Activated CD4-positive, alpha-beta T cell treated with anti-CD3 and anti-CD28 coated beads for 1 hour (primary cell): ENCODE data around the gene NUDT16L1.

Source experiments
- DNase-seq: peaks from one replicate; pipeline ENCODE4 v3.0.0-alpha.2; 2020

Gene NUDT16L1

DNA sequence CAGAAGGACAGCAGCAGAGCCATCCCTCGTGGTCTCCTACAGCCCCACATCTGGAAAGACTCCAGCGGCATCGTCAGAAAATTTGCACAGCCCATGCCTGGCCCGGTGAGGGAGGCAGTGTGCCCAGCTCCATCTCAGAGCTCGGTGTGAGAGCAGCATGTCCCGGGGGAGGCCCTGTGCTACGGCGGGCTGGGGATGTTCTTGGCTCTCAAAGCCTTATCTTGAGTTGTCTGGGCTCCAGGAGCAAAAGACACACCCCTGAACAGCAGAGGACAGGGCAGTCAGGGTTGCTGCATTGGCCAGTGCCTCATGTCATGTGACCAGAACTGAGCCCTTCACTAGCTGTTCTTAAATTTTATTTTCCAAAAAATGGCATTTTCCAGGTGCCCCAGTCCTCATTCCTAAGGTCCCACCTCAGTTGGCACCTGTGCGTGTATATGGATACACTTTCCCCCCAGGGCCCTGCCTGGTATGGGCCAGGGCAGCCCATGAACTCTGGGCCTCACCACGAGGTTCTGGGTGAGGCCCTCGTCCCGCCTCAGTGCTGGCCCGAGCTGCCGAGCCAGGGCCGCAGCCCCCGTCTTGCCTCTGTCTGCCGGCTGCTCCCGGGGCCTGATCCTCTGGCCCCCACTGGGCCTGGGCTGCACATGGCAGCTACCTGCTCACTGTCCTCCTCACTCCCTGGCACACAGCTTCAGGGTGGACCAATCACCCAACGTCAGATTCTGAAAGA lies 3.0 kb downstream of the NUDT16L1 start:
- no peak for DNase-seq

GRCh38 chr16:4696905-4697847 lies 3.8 kb downstream of the NUDT16L1 start:
- DNase-seq: no peak

- no peak for DNase-seq
Observed at GRCh38 chr16:4697848-4698291, 4.5 kb downstream of the NUDT16L1 start.

DNA sequence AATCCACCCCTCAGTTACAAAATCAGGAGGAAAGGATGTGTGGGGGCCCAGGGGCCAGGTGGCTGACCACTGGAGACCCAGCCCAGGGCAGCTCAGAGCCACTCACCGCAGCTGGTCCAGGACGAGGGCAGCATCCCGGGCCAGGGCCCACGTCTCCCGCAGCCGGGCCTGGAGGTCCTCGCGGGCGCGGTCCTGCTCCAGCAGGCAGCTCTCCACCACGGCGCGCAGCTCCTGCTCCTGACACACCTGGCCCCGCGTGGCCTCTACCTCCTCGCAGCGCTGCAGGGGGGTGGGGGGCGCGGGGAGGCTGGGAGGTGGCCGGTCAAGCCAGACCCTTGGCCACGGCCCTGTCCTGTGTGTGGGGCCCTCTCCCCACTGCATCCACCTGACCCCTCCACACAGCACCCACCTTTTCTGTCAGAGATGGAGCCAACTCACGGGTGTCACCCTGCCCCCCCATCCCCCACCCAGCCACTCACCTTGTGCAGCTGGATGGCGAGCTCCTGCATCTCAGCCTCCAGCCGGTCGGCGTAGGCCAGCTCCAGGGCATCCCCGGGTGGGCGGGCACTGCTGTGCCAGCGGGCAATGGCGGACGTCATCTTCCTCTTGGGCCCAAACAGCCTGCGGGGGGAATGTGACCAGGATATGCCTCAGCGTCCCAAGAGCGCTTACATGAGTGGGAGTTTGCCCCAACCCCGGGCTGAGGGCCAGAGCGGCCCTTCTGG lies 5.1 kb downstream of the NUDT16L1 start:
- DNase-seq: no peak

DNA sequence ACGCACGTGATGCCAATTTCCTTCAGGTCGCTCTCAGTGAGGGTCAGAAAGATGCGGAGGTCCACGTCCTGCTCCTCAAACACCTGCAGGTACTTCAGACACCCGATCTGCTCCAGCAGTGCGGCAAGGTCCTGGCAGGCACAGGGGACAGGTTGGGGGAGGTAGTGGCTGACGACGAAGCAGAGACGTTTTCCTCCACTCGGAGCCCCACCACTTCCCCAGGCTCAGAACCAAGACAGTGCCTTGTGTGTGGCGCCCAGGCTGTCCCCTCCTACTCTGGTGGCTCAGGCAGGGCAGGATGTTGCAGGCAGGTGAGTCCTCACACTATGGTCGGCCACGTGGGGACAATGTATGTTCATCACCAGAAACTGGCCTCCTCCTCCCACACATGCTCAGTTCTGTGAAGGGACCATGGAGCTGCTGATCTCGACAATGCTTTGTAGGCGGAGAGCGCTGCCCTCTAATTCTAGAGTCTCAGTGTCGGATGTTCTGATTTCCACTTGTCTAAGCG lies 5.7 kb downstream of the NUDT16L1 start:
- no peak for DNase-seq

GRCh38 chr16:4700380-4700996 lies 7.1 kb downstream of the NUDT16L1 start:
- no peak for DNase-seq

- no peak for DNase-seq
Observed at GRCh38 chr16:4700997-4701743, 7.8 kb downstream of the NUDT16L1 start.

- DNase-seq: no peak
Observed at GRCh38 chr16:4701791-4702465, 8.6 kb downstream of the NUDT16L1 start.

- no peak for DNase-seq
Observed at GRCh38 chr16:4702466-4702808, 9.1 kb downstream of the NUDT16L1 start.

DNA sequence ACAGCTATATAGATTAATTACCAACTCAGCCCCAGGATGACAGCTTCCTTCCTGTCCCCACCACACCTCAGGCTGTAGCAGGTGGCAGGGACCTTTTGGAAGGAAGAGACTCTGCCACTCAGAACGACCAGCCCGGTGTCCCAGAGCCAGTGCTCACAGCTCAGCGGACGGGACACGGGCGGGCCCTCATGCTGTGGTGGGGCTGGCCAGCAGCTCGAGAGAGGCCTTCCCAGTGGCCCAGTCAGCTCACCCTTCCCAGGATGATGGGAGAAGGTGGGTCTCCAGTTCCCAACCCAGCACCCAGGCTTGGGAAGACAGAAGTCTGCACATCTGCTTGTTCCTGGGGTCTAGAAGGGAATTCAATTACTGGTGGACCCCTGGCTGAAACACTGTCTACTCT lies 10.5 kb downstream of the NUDT16L1 start:
- DNase-seq: no peak

DNA sequence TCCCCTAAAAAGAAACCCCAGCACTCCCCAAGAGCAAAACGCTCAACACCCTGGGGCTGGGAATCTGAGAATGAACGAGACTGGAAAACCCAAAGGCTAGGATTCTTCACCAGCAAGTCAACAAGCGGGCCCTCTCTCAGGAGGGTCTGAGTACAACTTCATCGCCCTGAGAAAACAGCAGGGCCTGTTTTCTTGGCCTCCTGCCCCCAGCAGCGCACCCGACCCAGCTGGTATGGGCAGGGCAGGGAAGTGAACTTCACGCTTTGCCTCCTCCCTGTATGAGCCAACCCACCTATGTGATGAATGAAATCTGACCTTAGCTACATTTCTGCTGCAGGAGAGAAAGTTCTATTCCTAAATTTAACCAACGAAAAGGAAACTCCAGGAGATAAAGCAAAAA lies 11.1 kb downstream of the NUDT16L1 start:
- DNase-seq: no peak

DNA sequence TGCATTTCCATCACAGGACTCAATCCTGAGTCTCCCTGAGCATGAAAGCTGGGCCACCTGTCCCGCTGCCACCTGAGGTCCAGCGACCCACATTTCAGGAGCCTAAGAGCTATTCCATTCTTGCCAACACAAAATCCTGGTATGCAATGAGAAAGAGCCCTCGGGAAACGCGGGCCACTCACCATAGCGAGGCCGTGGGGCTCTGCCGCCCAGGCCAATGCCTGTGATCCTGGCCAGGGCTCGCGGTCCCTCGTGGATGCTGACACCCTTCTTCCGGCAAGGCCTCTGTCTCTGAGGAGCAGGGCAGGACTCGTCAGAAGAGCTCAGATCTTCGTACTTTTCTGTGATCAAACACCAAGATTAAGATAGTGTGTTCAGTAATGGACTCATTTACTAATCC lies 11.6 kb downstream of the NUDT16L1 start:
- no peak for DNase-seq

GRCh38 chr16:4706871-4707270 lies 13.5 kb downstream of the NUDT16L1 start:
- DNase-seq: no peak

DNA sequence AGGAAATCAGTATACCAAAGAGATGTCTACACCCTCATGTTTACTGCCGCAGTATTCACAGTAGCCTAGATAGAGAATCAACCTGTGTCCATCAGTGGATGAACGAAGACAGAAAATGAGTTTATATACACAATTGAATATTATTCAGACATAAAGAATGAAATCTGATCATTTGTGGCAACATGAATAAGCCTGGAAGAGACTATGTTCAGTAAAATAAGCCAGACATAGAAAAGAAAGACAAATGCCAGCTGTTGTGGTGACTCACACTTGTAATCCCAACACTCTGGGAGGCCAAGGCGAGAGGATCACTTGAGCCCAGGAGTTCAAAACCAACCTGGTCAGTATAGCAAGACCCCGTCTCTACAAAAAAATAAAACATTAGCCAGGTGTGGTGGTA lies 16.1 kb downstream of the NUDT16L1 start:
- no peak for DNase-seq

DNA sequence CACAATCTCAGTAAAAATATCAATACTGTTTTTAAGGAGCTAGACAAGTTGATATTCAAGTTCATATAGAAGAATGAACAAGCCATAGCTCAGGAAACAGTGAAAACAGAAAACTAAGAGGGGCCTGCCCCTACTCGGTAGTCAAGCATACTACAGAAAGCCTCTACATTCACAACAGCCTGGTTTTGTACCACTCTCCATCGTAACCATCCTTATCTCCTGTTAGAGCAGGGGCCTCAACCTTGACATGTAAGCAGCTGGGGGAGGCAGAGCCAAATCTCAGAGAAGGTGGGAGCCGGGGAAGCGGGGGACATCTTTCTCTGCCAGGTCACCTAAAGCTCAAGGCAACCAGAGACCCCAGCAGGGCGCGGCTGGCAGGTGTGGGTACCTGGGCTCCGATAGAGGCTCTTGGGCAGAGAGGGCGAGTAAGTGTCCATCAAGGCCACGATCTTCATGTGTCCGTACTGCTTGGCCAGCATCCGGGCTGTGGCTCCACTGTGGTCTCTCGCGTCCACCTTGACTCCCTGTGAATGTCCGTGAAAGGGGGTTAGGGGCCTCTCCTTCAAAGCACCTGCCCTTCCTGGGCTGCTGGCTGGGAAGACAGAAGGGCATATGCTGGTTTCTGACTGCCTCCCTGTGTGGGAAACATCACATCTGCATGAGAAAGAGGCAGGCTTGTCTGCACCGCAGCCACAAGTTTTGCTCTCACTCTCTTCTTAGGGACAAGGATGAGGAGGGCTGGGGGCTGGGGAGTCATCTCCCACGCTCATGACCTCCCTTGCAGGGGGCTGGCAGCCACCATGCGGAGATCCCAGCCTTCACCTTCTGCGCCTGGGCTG lies 20.5 kb downstream of the NUDT16L1 start:
- no peak for DNase-seq

- no peak for DNase-seq
Observed at GRCh38 chr16:4714996-4715395, 21.6 kb downstream of the NUDT16L1 start.

DNA sequence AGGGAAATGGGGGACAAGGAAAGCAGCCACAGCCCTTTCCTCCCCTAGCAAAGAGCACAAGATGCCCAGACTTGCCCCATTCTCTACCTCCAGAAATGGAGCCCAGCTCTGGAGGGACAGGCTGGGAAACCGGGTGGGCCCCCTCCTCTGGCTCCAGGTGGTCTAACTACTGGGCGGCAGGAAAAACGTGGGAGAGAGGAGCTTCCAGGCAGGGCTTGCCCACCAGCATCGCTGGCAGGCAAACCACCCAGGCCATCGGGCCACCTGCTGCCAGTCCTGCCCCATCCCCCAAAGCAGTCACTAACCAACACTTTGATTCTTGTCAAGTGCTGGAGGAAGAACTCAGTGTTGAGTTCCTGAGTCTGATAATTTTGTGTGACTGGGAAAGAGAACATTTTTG lies 25.1 kb downstream of the NUDT16L1 start:
- DNase-seq: no peak

GRCh38 chr16:4723071-4723767 lies 29.9 kb downstream of the NUDT16L1 start:
- no peak for DNase-seq

DNA sequence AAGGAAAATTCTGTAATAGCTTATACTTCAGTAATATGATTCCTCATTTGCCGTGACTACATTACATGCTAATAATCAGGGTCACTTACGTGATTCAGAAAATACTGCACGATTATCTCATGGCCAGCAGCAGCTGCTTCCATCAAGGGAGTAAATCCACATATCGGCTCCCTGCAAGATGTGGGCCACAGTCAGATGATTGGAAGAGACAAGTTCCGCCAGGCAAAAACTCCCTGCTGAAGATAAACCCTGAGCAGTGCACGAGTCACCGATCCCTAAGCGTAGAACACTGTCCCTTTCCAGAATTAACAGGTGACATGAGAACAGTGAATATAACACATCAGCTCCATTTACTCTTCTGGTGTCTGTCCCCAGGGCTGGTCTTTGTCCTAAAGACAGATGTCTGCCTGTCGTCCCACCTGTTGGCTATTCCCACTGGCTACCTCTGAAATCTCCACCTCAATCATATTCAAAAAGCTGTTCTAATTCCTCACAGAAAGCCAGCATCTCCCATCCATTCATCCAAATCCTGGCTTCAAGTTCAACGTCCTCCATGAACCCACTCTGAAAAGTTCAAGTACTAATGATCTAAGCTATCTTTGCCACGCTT lies 31.4 kb downstream of the NUDT16L1 start:
- no peak for DNase-seq
